K562 (cell line): ENCODE data around the gene TJP3. TPM values are rescaled to one million over a fixed set of nuclear protein-coding genes. Genes with fewer than 3 reads are reported as not detected.
A peak's percentile ranks its signal among the peaks of the same experiment; 100 is the strongest.

Experiments used
- ATF7 ChIP-seq: fragments of 450-650 bp; IDR thresholded peaks from 2 replicates; pipeline ENCODE4 v1.7.1; 2014; ENCODE audit warnings: mild to moderate bottlenecking, moderate library complexity
- BCOR ChIP-seq: fragments of 450-650 bp; IDR thresholded peaks from 2 replicates; pipeline ENCODE4 v1.6.1; 2016
- ETV1 ChIP-seq: fragments of 450-650 bp; conservative IDR thresholded peaks from 2 replicates; pipeline ENCODE4 v1.6.1; 2016; ENCODE audit warnings: missing genetic modification characterization, control low read depth, low read depth, missing compliant biosample characterization
- KDM4B ChIP-seq, 2 experiments: fragments of 450-650 bp in 1 of 2; sonication (generic) in 1 of 2; IDR thresholded peaks; 2 replicates each; pipeline ENCODE4 v1.6.1; 2016 to 2017; ENCODE audit warnings: borderline replicate concordance in 2 of 2, antibody characterized with exemption in 1 of 2, low read depth in 1 of 2, mild to moderate bottlenecking in 1 of 2
- NELFE ChIP-seq: IDR thresholded peaks from 2 replicates; pipeline ENCODE4 v1.6.1; 2011; ENCODE audit warnings: mild to moderate bottlenecking; ENCODE audit not compliant: insufficient read depth, insufficient read length
- NR1H2 ChIP-seq: sonication (generic); formaldehyde crosslinking; IDR thresholded peaks from 2 replicates; pipeline ENCODE4 v1.4.0; 2020; ENCODE audit warnings: mild to moderate bottlenecking, missing genetic modification reagents
- NR2C1 ChIP-seq, 2 experiments: fragments of 450-650 bp; IDR thresholded peaks; 2 replicates each; pipeline ENCODE4 v1.6.1; 2017; ENCODE audit warnings: mild to moderate bottlenecking in 2 of 2, antibody characterized with exemption in 1 of 2, inconsistent platforms in 1 of 2, missing compliant biosample characterization in 1 of 2, missing genetic modification characterization in 1 of 2
- NUFIP1 ChIP-seq: fragments of 450-650 bp; IDR thresholded peaks from 2 replicates; pipeline ENCODE4 v1.6.1; 2018; ENCODE audit not compliant: partially characterized antibody
- RBFOX2 ChIP-seq: fragments of 200-400 bp; formaldehyde crosslinking; IDR thresholded peaks from 2 replicates; pipeline ENCODE4 v1.6.1; 2017; ENCODE audit warnings: low read depth, mild to moderate bottlenecking, low read length, moderate library complexity
- SMC3 ChIP-seq: conservative IDR thresholded peaks from 2 replicates; pipeline ENCODE4 v1.6.1; 2011; ENCODE audit warnings: low read depth, low read length, improper control_type of control experiment; ENCODE audit not compliant: insufficient read depth
- TAF1 ChIP-seq: IDR thresholded peaks from 2 replicates; pipeline ENCODE4 v1.6.1; 2011; ENCODE audit warnings: mild to moderate bottlenecking, low read length, moderate library complexity; ENCODE audit not compliant: insufficient read depth, control insufficient read depth, severe bottlenecking; ENCODE audit errors: extremely low read depth
- TCF3 ChIP-seq: sonication (generic); formaldehyde crosslinking; IDR thresholded peaks from 2 replicates; pipeline ENCODE4 v1.4.0; 2020; ENCODE audit warnings: mild to moderate bottlenecking, missing genetic modification reagents
- TEAD2 ChIP-seq: fragments of 450-650 bp; IDR thresholded peaks from 2 replicates; pipeline ENCODE4 v1.6.1; 2016; ENCODE audit warnings: missing genetic modification characterization, control low read depth, missing compliant biosample characterization
- ZNF75A ChIP-seq: fragments of 450-650 bp; formaldehyde crosslinking; IDR thresholded peaks from 2 replicates; pipeline ENCODE4 v1.4.0; 2020; ENCODE audit warnings: mild to moderate bottlenecking
- polyA plus RNA-seq, 8 experiments: library from polyadenylated mRNA; depleted of rRNA in 4 of 8; stranded (reverse) in 5 of 8; unstranded in 3 of 8; fragments of >200 nt; fragmentation: Nextera tagmentation in 2 of 8; fragmentation: Illumina TruSeq in 1 of 8; extraction: Ambion mirVana in 2 of 8; extraction: Trizol in 1 of 8; gene quantifications; 2 replicates each; pipeline versions ENCODE4 v1.2.1 to v1.2.3, GENCODE V29; 2011 to 2014; ENCODE audit warnings: inconsistent platforms in 1 of 8, missing spikeins in 1 of 8
- total RNA-seq, 7 experiments: library from RNA; depleted of rRNA in 6 of 7; stranded (reverse); fragments of >200 nt in 6 of 7; fragmentation: Illumina TruSeq in 2 of 7; extraction: Trizol in 2 of 7; gene quantifications; 2 replicates each; pipeline versions ENCODE4 v1.2.1 to v1.2.3, GENCODE V29; 2011 to 2021; ENCODE audit warnings: low replicate concordance in 1 of 7
- TF ChIP-seq, protein P1 (sequence below), 3 experiments: IDR thresholded peaks in 2 of 3; conservative IDR thresholded peaks in 1 of 3; 2 replicates each; pipeline ENCODE4 v1.5.1; 2011 to 2012; ENCODE audit warnings: low read length in 3 of 3, mild to moderate bottlenecking in 3 of 3, control low read depth in 2 of 3, improper control_type of control experiment in 1 of 3, inconsistent platforms in 1 of 3, low read depth in 1 of 3, mixed read lengths in 1 of 3, moderate library complexity in 1 of 3; ENCODE audit not compliant: insufficient read depth in 2 of 3
- TF ChIP-seq, protein P2 (sequence below): fragments of 450-650 bp; IDR thresholded peaks from 2 replicates; pipeline ENCODE4 v1.6.1; 2016
- TF ChIP-seq, protein P3 (sequence below): fragments of 450-650 bp; conservative IDR thresholded peaks from 2 replicates; pipeline ENCODE4 v1.6.1; 2016; ENCODE audit warnings: missing genetic modification characterization, low read depth, mild to moderate bottlenecking, missing compliant biosample characterization, moderate library complexity
- TF ChIP-seq, protein P4 (sequence below): sonication (generic); formaldehyde crosslinking; IDR thresholded peaks from 2 replicates; pipeline ENCODE4 v1.8.0; 2022; ENCODE audit warnings: mild to moderate bottlenecking, missing genetic modification reagents
- TF ChIP-seq, protein P5 (sequence below): fragments of 250-450 bp; sonication (Bioruptor Pico); IDR thresholded peaks from 2 replicates; pipeline ENCODE4 v1.8.0; 2021; ENCODE audit warnings: moderate library complexity, mild to moderate bottlenecking, inconsistent platforms
- TF ChIP-seq, protein P6 (sequence below): fragments of 450-650 bp; formaldehyde crosslinking; IDR thresholded peaks from 2 replicates; pipeline ENCODE4 v1.4.0; 2020; ENCODE audit warnings: mild to moderate bottlenecking, moderate library complexity

The TJP3 gene
- total and polyA plus RNA-seq, 9 of the 15 experiments (the other 6 are each of a cell fraction or from before 2014, with no cell fraction given): 0.11 to 2.4 (median 0.57) TPM; not detected in 1

DNA sequence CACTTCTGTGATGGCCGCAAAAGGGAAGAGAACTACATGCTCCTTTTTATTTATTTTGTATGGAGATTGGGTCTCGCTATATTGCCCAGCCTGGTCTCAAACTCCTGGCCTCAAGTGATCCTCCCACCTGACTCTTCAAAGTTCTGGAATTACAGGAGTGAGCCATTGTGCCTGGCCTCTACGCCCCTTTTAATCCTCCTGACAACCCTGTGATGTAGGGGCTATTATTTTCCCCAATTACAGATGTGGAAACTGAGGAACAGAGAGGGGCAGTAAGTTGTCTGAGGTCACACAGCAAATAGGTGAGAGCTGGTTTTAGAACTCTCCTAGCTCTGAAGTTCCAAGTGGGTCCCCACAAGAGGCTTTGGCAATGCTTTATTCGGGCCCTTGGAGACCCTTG is 11.7 kb downstream of the TJP3 start (continued):
- TF ChIP-seq, protein P1, sequence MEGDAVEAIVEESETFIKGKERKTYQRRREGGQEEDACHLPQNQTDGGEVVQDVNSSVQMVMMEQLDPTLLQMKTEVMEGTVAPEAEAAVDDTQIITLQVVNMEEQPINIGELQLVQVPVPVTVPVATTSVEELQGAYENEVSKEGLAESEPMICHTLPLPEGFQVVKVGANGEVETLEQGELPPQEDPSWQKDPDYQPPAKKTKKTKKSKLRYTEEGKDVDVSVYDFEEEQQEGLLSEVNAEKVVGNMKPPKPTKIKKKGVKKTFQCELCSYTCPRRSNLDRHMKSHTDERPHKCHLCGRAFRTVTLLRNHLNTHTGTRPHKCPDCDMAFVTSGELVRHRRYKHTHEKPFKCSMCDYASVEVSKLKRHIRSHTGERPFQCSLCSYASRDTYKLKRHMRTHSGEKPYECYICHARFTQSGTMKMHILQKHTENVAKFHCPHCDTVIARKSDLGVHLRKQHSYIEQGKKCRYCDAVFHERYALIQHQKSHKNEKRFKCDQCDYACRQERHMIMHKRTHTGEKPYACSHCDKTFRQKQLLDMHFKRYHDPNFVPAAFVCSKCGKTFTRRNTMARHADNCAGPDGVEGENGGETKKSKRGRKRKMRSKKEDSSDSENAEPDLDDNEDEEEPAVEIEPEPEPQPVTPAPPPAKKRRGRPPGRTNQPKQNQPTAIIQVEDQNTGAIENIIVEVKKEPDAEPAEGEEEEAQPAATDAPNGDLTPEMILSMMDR (IDR thresholded peaks at IDR 0.05 in 2 of 3, conservative IDR thresholded peaks at IDR 0.05 in 1 of 3; ENCODE audit: insufficient read depth in 2 of 3, low read depth in 1 of 3, low read length in 3 of 3): no peak
- TF ChIP-seq NR1H2 (CRISPR knock-in tag): no peak
- TF ChIP-seq, protein P2, sequence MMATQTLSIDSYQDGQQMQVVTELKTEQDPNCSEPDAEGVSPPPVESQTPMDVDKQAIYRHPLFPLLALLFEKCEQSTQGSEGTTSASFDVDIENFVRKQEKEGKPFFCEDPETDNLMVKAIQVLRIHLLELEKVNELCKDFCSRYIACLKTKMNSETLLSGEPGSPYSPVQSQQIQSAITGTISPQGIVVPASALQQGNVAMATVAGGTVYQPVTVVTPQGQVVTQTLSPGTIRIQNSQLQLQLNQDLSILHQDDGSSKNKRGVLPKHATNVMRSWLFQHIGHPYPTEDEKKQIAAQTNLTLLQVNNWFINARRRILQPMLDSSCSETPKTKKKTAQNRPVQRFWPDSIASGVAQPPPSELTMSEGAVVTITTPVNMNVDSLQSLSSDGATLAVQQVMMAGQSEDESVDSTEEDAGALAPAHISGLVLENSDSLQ: no peak
- peak; percentile 99 for TF ChIP-seq BCOR
- TF ChIP-seq, protein P3, sequence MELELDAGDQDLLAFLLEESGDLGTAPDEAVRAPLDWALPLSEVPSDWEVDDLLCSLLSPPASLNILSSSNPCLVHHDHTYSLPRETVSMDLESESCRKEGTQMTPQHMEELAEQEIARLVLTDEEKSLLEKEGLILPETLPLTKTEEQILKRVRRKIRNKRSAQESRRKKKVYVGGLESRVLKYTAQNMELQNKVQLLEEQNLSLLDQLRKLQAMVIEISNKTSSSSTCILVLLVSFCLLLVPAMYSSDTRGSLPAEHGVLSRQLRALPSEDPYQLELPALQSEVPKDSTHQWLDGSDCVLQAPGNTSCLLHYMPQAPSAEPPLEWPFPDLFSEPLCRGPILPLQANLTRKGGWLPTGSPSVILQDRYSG (tag): no peak
- no peak for TF ChIP-seq NR2C1 (IDR thresholded peaks at IDR 0.05)
- no peak for TF ChIP-seq NR2C1 (tag; IDR thresholded peaks at IDR 0.05)
- TF ChIP-seq ZNF75A (CRISPR knock-in tag): no peak
- TF ChIP-seq SMC3: no peak
- TF ChIP-seq TAF1: no peak
- TF ChIP-seq, protein P4, sequence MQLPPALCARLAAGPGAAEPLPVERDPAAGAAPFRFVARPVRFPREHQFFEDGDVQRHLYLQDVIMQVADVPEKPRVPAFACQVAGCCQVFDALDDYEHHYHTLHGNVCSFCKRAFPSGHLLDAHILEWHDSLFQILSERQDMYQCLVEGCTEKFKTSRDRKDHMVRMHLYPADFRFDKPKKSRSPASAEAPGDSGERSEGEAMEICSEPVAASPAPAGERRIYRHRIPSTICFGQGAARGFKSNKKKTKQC: no peak
- TF ChIP-seq ATF7: no peak
- no peak for TF ChIP-seq NELFE
- TF ChIP-seq, protein P5, sequence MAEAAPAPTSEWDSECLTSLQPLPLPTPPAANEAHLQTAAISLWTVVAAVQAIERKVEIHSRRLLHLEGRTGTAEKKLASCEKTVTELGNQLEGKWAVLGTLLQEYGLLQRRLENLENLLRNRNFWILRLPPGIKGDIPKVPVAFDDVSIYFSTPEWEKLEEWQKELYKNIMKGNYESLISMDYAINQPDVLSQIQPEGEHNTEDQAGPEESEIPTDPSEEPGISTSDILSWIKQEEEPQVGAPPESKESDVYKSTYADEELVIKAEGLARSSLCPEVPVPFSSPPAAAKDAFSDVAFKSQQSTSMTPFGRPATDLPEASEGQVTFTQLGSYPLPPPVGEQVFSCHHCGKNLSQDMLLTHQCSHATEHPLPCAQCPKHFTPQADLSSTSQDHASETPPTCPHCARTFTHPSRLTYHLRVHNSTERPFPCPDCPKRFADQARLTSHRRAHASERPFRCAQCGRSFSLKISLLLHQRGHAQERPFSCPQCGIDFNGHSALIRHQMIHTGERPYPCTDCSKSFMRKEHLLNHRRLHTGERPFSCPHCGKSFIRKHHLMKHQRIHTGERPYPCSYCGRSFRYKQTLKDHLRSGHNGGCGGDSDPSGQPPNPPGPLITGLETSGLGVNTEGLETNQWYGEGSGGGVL (CRISPR knock-in tag): no peak
- no peak for TF ChIP-seq RBFOX2
- TF ChIP-seq TEAD2 (tag): no peak
- no peak for TF ChIP-seq TCF3
- no peak for TF ChIP-seq KDM4B (IDR thresholded peaks at IDR 0.05; ENCODE audit: borderline replicate concordance in 2 of 2, low read depth in 1 of 2)
- TF ChIP-seq, protein P6, sequence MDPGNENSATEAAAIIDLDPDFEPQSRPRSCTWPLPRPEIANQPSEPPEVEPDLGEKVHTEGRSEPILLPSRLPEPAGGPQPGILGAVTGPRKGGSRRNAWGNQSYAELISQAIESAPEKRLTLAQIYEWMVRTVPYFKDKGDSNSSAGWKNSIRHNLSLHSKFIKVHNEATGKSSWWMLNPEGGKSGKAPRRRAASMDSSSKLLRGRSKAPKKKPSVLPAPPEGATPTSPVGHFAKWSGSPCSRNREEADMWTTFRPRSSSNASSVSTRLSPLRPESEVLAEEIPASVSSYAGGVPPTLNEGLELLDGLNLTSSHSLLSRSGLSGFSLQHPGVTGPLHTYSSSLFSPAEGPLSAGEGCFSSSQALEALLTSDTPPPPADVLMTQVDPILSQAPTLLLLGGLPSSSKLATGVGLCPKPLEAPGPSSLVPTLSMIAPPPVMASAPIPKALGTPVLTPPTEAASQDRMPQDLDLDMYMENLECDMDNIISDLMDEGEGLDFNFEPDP (CRISPR knock-in tag): no peak
- TF ChIP-seq NUFIP1: no peak
- TF ChIP-seq ETV1: no peak
